NCI-H2081 (cell line): ENCODE data around the gene FCSK.
"Not testable (repeated sequence)": the region's sequence is repeated elsewhere in the genome, so short reads cannot be mapped to it uniquely, and the experiment has no call there.

Experiments
- DNase-seq, 2 experiments: peaks; one replicate each; lab custom pipeline; 2025; lab: John Stamatoyannopoulos, UW

Gene FCSK

DNA sequence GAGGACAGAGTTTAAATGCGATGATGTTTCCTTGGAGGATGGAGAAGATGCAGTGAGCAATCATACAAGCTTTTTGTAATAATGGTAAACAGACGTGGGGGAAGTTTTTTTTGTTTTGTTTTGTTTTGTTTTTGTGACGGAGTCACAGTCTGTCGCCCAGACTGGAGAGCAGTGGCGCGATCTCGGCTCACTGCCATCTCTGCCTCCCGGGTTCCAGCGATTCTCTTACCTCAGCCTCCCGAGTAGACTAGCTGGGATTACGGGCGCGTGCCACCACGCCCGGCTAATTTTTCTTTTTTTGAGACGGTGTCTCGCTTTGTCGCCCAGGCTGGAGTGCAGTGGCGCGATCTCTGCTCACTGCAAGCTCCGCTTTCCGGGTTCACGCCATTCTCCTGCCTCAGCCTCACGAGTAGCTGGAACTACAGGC, 70.0 kb downstream of the FCSK start:
- DNase-seq, result not testable (repeated sequence)

DNA sequence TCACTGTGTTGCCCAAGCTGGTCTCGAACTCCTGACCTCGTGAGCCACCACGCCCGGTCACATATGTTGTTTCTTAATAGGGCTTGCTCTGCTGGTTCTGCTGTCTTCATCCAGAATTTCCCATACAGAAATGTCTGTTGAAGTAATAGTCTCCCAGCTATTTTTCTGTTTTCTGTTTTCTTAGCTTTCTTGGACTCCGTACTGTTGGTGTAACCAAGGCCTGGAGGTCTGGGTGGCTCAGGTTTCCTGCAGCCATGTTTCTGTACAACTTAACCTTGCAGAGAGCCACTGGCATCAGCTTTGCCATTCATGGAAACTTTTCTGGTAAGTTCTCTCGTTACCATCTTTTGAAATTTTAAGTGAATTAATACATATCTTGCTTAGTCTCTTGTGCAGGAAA, 72.0 kb downstream of the FCSK start:
- no peak for DNase-seq

DNA sequence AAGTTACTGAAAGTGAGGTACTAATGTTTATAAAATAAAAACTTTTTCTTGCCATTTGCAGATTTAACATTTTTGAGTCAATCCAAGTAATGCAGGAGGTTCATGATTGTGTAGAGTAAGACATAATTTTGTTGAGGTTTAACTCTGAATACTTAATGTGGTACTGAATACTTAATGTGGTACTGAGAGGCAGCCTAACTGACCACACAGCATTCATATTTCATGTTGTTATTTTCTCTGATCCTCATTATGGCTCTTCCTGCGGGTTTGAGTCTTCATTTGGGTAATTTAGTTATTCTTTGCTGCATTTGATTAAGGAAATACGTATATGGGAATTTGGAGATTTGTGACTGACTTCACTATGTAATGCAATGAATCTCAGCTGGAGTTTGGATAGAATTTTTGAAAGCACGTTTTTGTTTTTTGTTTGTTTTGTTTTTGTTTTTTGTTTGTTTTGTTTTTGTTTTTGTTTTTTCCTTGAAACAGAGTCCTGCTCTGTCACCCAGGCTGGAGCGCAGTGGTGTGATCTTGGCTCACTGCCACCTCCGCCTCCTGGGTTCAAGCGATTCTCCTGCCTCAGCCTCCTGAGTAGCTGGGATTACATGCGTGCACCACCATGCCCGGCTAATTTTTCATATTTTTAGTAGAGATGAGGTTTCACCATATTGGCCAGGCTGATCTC, 73.1 kb downstream of the FCSK start:
- no peak for DNase-seq

DNA sequence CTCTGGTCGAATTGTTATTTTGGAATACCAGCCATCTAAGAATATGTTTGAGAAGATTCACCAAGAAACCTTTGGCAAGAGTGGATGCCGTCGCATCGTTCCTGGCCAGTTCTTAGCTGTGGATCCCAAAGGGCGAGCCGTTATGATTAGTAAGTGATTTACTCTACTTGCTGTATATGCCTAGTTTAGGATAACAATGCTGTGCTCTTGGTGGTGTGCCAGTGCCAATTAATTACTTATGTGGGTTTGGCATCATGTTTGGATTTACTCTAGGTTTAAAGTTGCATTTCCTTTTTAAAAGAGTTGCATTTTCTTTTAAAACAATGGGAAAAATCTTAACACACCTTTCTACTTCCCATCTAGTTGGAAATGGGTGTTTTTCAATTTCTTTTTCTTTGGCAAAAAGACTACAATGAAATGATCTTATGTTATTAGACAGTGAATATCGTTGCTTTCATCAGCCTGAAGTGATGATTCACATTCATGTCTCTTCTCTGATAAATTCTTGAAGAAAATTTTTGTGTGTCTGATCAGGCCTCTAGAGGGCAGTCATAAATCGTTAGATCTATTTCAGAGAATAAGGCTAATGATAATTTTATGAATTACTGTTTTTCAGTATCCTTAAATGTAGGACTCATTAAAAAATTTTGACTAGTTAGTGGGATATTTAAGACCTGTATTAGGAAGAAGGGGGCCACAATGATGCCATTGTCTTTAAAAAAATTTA, 74.8 kb downstream of the FCSK start:
- peak; percentile 0 to 5 for DNase-seq
